Activated gamma-delta T cell treated with Interleukin-2 at 50 U/mL for 16 hours (primary cell): ENCODE measurements around the gene PI4KA.

Source experiments
- DNase-seq: peaks from one replicate; pipeline ENCODE4 v3.0.0-alpha.2; 2020

Gene PI4KA

GRCh38 chr22:20881869-20882815 lies 23.5 kb upstream of the PI4KA start:
- no peak for DNase-seq

DNA sequence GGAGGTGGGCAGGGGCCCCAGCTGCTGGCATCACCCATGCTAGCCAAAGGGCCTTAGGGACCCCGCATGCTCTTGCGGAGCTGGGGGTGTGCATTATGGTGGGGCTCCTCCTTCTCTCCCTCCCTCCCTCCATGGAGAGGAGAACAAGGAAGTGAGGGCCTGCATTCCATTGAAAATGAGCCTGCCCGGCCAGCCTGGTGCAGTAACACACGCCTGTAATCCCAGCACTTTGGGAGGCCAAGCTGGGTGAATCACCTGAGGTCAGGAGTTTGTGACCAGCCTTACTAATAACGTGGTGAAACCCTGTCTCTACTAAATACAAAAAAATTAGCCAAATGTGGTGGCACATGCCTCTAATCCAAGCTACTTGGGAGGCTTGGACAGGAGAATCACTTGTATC lies 22.6 kb upstream of the PI4KA start:
- DNase-seq = no peak

GRCh38 chr22:20877715-20878114 lies 19.1 kb upstream of the PI4KA start:
- no peak for DNase-seq

- no peak for DNase-seq
Measured at GRCh38 chr22:20875296-20875695, 16.7 kb upstream of the PI4KA start.

DNA sequence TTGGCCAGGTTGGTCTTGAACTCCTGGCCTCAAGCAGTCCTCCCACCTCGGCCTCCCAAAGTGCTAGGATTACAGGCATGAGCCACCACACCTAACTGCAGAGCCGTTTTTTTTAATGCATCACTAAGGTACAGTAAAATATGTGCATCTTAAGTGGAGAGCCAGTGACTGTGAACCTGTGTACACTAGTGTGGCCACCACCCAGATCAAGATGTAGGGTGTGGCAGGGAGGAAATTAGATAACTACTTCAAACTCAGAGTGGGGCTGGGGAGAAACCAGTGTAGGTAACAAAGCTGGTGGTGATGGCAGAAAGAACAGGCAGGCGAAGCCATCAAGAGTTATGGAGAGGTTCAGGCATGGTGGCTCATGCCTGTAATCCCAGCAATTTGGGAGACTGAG lies 14.6 kb upstream of the PI4KA start:
- DNase-seq = no peak

DNA sequence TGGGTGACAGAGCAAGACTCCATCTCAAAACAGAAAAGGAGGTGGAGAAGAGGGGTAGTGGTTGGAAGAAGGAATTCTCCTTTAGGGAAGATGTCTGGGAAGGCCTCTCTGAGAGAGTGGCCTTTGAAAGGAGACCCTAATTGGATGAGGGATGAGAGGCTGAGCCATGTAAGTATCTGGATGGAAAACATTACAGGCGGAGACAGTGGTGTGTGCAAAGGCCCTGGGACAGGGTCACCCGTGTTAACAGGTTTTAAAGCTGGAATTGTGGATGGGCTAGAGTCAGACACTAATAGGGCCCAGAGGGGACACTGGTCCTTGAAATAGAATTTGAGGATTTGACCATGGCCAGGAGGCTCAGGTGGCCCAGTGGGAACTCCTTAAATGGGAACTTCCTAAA lies 10.6 kb upstream of the PI4KA start:
- DNase-seq = no peak

DNA sequence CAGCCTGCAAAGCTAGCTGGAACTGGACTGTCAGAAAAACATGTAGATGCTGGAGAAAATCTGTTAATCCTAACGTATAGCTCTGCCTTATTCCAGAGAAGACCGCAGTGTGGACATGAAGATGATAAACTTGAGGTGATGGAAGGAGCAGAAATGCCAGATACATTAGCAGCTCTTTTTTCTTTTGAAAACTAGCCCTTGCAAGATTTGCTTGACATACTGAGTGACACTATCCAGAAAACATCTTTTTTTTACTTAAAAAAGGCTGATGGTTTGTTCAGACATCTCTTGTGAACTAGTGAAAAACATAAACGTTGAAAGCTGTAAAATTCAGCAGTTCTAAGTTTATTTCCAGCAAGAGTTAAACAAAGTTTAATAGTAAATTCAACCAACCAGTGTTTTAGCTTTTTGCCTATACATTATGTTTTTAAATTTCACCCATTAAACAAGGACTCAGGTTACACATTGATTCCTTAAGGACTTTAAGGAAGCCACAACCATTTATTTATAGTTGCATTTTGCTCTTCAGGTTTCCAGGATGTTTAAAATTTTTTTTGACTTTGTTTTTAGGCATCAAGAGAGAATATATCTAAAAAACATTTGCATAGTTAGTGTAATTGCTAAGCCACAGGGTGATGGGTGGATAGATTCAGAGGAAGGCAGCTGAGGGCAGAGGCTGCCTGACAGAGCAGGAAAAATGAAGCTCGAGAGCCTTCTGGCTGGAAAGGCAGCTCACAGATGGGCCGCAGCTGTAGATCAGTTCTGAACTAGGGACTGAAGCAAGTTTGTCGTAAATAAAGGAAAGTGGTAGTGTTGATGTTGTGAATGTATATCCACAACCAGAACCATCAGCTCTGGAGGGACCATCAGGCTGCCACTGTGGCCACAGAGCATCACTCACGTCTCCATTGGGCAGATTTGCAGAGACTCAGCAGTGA lies 9.7 kb upstream of the PI4KA start:
- no peak for DNase-seq

GRCh38 chr22:20867179-20868024 lies 8.8 kb upstream of the PI4KA start:
- no peak for DNase-seq

- DNase-seq = no peak
Measured at GRCh38 chr22:20866736-20867135, 8.1 kb upstream of the PI4KA start.

- DNase-seq = no peak
Measured at GRCh38 chr22:20865875-20866445, 7.3 kb upstream of the PI4KA start.

DNA sequence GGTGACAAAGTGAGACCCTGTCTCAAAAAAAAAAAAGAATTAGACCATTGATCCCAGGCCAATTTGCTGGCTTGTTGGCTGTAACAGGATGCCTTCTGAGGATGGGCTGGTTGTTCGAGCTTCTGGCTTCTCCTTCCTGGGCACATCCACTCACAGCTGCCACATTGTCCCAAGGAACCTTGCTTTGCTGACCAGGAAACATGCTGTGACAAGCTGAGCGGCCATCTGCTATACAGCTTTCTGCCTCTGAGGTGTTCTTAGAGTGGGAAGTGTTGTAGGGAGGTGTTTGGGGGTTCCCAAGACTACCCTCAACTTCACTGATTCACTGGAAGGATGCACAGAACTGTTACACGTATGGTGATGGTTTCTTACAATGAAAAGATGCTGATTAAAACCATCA lies 6.7 kb upstream of the PI4KA start:
- no peak for DNase-seq

DNA sequence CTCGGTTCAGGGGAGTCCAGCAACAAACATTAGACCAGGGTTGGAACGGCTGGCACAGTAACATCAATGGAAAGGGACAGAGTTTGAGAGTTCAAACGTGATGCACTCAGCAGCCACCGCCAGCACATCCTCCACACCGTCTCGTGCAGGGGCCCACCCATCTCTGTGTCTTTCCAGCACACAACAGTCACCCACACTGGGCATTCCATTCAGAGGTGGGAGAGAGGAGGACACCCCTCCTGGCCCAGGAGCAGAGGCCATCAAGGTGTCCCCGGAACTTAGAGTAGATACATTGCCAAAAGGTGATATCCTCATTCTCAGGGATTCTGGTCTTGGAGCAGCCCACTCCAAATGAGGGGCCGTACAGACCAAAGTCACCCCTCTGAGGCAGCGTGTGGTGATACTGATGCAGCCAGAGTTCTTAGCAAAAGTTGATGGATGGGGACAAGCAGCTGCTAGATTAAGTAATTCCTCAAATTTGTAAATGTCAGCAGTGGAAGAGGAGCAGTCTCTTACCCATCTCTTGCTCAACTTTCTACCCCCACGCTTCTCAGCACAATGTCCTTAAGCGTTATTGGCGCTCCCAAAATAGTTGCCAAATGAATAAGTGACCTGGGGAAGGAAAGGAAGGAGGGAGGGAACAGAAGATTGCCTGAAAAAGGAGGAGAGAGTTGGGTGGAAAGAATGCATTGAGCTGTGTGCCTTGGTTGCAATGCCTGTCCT lies 5.7 kb upstream of the PI4KA start:
- DNase-seq = no peak

- DNase-seq = no peak
Measured at GRCh38 chr22:20863366-20863765, 4.8 kb upstream of the PI4KA start.

GRCh38 chr22:20862540-20862939 lies 3.9 kb upstream of the PI4KA start:
- DNase-seq = no peak

- DNase-seq = no peak
Measured at GRCh38 chr22:20859615-20860014, 1.0 kb upstream of the PI4KA start.

DNA sequence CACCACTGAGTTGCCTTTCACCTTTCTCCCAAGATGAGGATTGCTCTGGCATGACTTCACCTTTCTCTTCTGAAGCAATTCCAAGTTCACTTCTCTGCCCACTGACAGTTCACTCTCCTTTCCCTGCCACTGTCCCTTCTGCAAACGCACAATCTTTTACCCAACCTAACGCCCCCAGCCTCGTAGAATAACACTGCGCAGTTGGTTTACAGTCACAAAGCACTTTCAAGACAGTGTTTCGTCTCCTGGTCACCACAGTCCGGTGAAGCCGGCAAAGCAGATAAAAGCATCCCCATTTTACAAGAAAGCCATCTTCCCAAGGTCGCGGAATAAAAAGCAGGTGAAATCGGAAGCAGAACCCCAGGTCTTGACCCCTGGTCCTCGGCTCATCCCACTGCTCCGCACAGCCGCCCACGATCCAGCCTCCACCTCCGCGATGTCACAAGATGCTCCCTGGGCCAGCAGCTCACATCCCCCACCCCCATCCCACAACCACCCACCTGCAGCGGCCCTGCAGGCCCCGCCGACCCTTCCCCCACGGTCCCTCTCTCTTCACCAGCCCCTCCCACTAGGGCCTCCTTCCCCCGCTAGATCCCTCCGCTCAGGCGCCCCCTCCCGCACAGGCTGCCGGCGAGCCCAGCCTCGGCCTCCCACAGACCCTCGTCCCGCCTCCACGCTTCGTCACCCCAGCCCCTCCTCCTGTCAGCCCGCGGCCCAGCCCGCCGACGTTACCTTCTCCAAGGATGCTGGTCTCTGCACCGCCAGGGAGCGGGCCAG lies 585 bp downstream of the PI4KA start:
- peak; percentile 79 for DNase-seq

- no peak for DNase-seq
Measured at GRCh38 chr22:20857247-20857643, 1.4 kb downstream of the PI4KA start.

GRCh38 chr22:20853236-20853660 lies 5.4 kb downstream of the PI4KA start:
- no peak for DNase-seq

DNA sequence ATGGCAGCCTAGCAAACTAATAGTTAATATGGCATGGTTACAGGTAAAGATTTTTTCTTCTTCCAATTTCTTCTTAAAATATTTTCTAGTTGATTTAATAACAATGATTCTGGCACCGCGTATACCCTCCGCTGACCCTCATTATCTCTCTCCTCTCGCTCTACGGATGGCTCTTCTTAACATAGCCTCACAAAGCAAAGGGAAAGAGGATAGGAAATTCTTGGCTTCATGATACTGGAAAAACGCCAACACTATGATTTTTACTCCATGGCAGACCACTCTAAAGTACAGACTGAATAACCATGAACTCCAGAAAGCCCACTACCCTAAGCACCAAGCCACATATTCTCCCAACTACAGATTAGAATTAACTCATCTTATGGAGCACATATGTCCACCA lies 6.1 kb downstream of the PI4KA start:
- no peak for DNase-seq

GRCh38 chr22:20852076-20852475 lies 6.5 kb downstream of the PI4KA start:
- no peak for DNase-seq

DNA sequence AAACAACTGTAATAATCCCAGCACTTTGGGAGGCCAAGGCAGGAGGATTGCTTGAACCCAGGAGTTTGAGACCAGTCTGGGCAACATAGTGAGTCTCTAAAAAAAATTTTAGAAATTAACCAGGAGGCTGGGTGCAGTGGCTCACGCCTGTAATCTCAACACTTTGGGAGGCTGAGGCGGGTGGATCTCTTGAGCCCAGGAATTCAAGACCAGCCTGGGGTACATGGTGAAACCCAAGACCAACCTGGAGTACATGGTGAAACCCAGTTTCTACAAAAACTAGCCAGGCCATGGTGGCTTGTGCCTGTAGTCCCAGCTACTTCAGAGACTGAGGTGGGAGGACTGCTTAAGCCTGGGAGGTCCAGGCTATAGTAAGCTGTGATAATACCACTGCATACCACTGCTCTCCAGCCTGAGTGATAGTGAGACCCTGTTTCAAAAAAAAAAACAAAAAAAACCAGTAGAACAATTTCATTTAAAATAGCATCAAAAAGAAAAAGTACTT lies 11.2 kb downstream of the PI4KA start:
- no peak for DNase-seq
